Activated CD8-positive, alpha-beta memory T cell treated with anti-CD3 and anti-CD28 coated beads, Interleukin-2, amount 10 ng/mL, durations not matched to agents 7 days and 5 days (primary cell): Measurements from ENCODE around the gene NKX2-1. TPM values are rescaled to one million over a fixed set of nuclear protein-coding genes. Genes with fewer than 3 reads are reported as not detected.

Source experiments
- ATAC-seq: fragments of 150-1000 bp; cut with Tn5 transposase; one replicate; pipeline ENCODE4 v1.10.0; 2021; ENCODE audit warnings: moderate library complexity
- CTCF ChIA-PET: fragments of 350-600 bp; sonication (Branson Sonifier 250); formaldehyde crosslinking; loops from one replicate; lab custom pipeline; 2021; ENCODE audit warnings: antibody characterized with exemption; lab: Charles Lee
- DNase-seq: peaks from one replicate; pipeline ENCODE4 v3.0.0-alpha.2; 2020
- H3K27ac Mint-ChIP-seq: one replicate; pipeline ENCODE4 v1.8.0; 2021; ENCODE audit warnings: mild to moderate bottlenecking, mixed read lengths
- H3K27me3 Mint-ChIP-seq: one replicate; pipeline ENCODE4 v1.8.0; 2021; ENCODE audit warnings: mixed read lengths
- H3K36me3 Mint-ChIP-seq: one replicate; pipeline ENCODE4 v1.8.0; 2021; ENCODE audit warnings: mild to moderate bottlenecking, mixed read lengths
- H3K4me1 Mint-ChIP-seq: one replicate; pipeline ENCODE4 v1.8.0; 2021; ENCODE audit warnings: mixed read lengths
- H3K4me3 Mint-ChIP-seq: one replicate; pipeline ENCODE4 v1.8.0; 2021; ENCODE audit warnings: mild to moderate bottlenecking, moderate library complexity, mixed read lengths
- H3K9me3 Mint-ChIP-seq: one replicate; pipeline ENCODE4 v1.8.0; 2022; ENCODE audit warnings: low read depth, mixed read lengths
- total RNA-seq, 2 experiments: library from RNA; stranded (reverse); gene quantifications; one replicate each; pipeline ENCODE4 v1.2.3, GENCODE V29; 2021

The NKX2-1 gene
- total RNA-seq, 2 experiments from 2014 or later, result not detected

- DNase-seq (no peak), ATAC-seq (no peak)
- H3K4me1 Mint-ChIP-seq, result peaks cover 2% of the 10 kb centered on the region
- no peak overlapping the region for H3K4me3 Mint-ChIP-seq
- CTCF ChIA-PET, result no interaction called here
- H3K27ac Mint-ChIP-seq, result no peak overlapping the region
- peaks cover 7% of the 10 kb centered on the region for H3K36me3 Mint-ChIP-seq
- peaks cover 4% of the 10 kb centered on the region for H3K9me3 Mint-ChIP-seq
- peaks cover 89% of the 10 kb centered on the region for H3K27me3 Mint-ChIP-seq
These were observed 13.9 kb downstream of the NKX2-1 start for GRCh38 chr14:36505892-36506731.

- DNase-seq (no peak), ATAC-seq (no peak)
- peaks cover 4% of the 10 kb centered on the region for H3K9me3 Mint-ChIP-seq
- peaks cover 7% of the 10 kb centered on the region for H3K36me3 Mint-ChIP-seq
- peaks cover 84% of the 10 kb centered on the region for H3K27me3 Mint-ChIP-seq
- H3K4me3 Mint-ChIP-seq, result no peak overlapping the region
- no peak overlapping the region for H3K27ac Mint-ChIP-seq
- CTCF ChIA-PET, result no interaction called here
- peaks cover 2% of the 10 kb centered on the region for H3K4me1 Mint-ChIP-seq
These were observed 14.7 kb downstream of the NKX2-1 start for GRCh38 chr14:36505181-36505815.

GRCh38 chr14:36504771-36505175 lies 15.3 kb downstream of the NKX2-1 start:
- Mint-ChIP-seq H3K4me3 (no peak overlapping the region), H3K9me3 (peaks cover 4% of the 10 kb centered on the region)
- CTCF ChIA-PET, result no interaction called here

GRCh38 chr14:36503771-36504741 lies 16.0 kb downstream of the NKX2-1 start:
- CTCF ChIA-PET, result no interaction called here
- Mint-ChIP-seq H3K27ac (no peak overlapping the region), H3K27me3 (peaks cover 79% of the 10 kb centered on the region), H3K4me3 (no peak overlapping the region), H3K4me1 (peaks cover 2% of the 10 kb centered on the region), H3K9me3 (peaks cover 4% of the 10 kb centered on the region), H3K36me3 (peaks cover 7% of the 10 kb centered on the region)
- ATAC-seq (no peak), DNase-seq (no peak)

More at GRCh38 chr14:36504771-36505175, 15.3 kb downstream of the NKX2-1 start:
- Mint-ChIP-seq H3K27ac (no peak overlapping the region), H3K4me1 (peaks cover 2% of the 10 kb centered on the region), H3K36me3 (peaks cover 7% of the 10 kb centered on the region), H3K27me3 (peaks cover 84% of the 10 kb centered on the region)
- ATAC-seq (no peak), DNase-seq (no peak)

GRCh38 chr14:36502558-36503508 lies 17.2 kb downstream of the NKX2-1 start:
- peaks cover 4% of the 10 kb centered on the region for H3K9me3 Mint-ChIP-seq
- H3K27ac Mint-ChIP-seq, result no peak overlapping the region
- ATAC-seq, result no peak
- DNase-seq, result no peak
- CTCF ChIA-PET, result no interaction called here
- H3K4me3 Mint-ChIP-seq, result no peak overlapping the region
- peaks cover 5% of the 10 kb centered on the region for H3K36me3 Mint-ChIP-seq
- H3K27me3 Mint-ChIP-seq, result peaks cover 72% of the 10 kb centered on the region
- H3K4me1 Mint-ChIP-seq, result peaks cover 2% of the 10 kb centered on the region

GRCh38 chr14:36498938-36499337 lies 21.1 kb downstream of the NKX2-1 start:
- no peak for ATAC-seq
- peaks cover 57% of the 10 kb centered on the region for H3K27me3 Mint-ChIP-seq
- CTCF ChIA-PET, result no interaction called here

GRCh38 chr14:36496346-36496745 lies 23.7 kb downstream of the NKX2-1 start:
- CTCF ChIA-PET, result no interaction called here
- H3K27ac Mint-ChIP-seq, result no peak overlapping the region

More at GRCh38 chr14:36498938-36499337, 21.1 kb downstream of the NKX2-1 start:
- DNase-seq, result no peak
- H3K27ac Mint-ChIP-seq, result no peak overlapping the region
- H3K4me3 Mint-ChIP-seq, result no peak overlapping the region
- peaks cover 3% of the 10 kb centered on the region for H3K36me3 Mint-ChIP-seq
- H3K4me1 Mint-ChIP-seq, result no peaks in the 10 kb centered on the region
- peaks cover 2% of the 10 kb centered on the region for H3K9me3 Mint-ChIP-seq

GRCh38 chr14:36495666-36496065 lies 24.4 kb downstream of the NKX2-1 start:
- Mint-ChIP-seq H3K27ac (no peak overlapping the region), H3K36me3 (no peaks in the 10 kb centered on the region), H3K4me1 (no peaks in the 10 kb centered on the region), H3K27me3 (peaks cover 50% of the 10 kb centered on the region), H3K4me3 (no peak overlapping the region), H3K9me3 (no peaks in the 10 kb centered on the region)
- ATAC-seq (no peak), DNase-seq (no peak)
- CTCF ChIA-PET, result no interaction called here

More at GRCh38 chr14:36496346-36496745, 23.7 kb downstream of the NKX2-1 start:
- H3K27me3 Mint-ChIP-seq, result peaks cover 49% of the 10 kb centered on the region
- no peak overlapping the region for H3K4me3 Mint-ChIP-seq
- DNase-seq (no peak), ATAC-seq (no peak)
- H3K4me1 Mint-ChIP-seq, result no peaks in the 10 kb centered on the region
- H3K9me3 Mint-ChIP-seq, result no peaks in the 10 kb centered on the region
- no peaks in the 10 kb centered on the region for H3K36me3 Mint-ChIP-seq

GRCh38 chr14:36493761-36494160 lies 26.3 kb downstream of the NKX2-1 start:
- H3K4me1 Mint-ChIP-seq, result no peaks in the 10 kb centered on the region
- DNase-seq (no peak), ATAC-seq (no peak)
- H3K9me3 Mint-ChIP-seq, result no peaks in the 10 kb centered on the region
- CTCF ChIA-PET, result no interaction called here
- peaks cover 42% of the 10 kb centered on the region for H3K27me3 Mint-ChIP-seq
- H3K36me3 Mint-ChIP-seq, result no peaks in the 10 kb centered on the region
- no peak overlapping the region for H3K4me3 Mint-ChIP-seq
- no peak overlapping the region for H3K27ac Mint-ChIP-seq

- H3K36me3 Mint-ChIP-seq, result no peaks in the 10 kb centered on the region
- DNase-seq, result no peak
- H3K27me3 Mint-ChIP-seq, result peaks cover 10% of the 10 kb centered on the region
- H3K4me3 Mint-ChIP-seq, result no peak overlapping the region
- H3K9me3 Mint-ChIP-seq, result no peaks in the 10 kb centered on the region
- no peak for ATAC-seq
- H3K4me1 Mint-ChIP-seq, result no peaks in the 10 kb centered on the region
- CTCF ChIA-PET, result no interaction called here
- no peak overlapping the region for H3K27ac Mint-ChIP-seq
These were observed 34.3 kb downstream of the NKX2-1 start for GRCh38 chr14:36485773-36486172.

- Mint-ChIP-seq H3K27me3 (peaks cover 4% of the 10 kb centered on the region), H3K9me3 (no peaks in the 10 kb centered on the region), H3K4me3 (no peak overlapping the region), H3K4me1 (no peaks in the 10 kb centered on the region), H3K36me3 (no peaks in the 10 kb centered on the region), H3K27ac (no peak overlapping the region)
- CTCF ChIA-PET, result no interaction called here
- DNase-seq (no peak), ATAC-seq (no peak)
These were observed 40.7 kb downstream of the NKX2-1 start for GRCh38 chr14:36479344-36479743.

GRCh38 chr14:36478782-36479181 lies 41.2 kb downstream of the NKX2-1 start:
- no peak for DNase-seq
- Mint-ChIP-seq H3K4me1 (no peaks in the 10 kb centered on the region), H3K4me3 (no peak overlapping the region), H3K27me3 (peaks cover 4% of the 10 kb centered on the region), H3K27ac (no peak overlapping the region), H3K36me3 (no peaks in the 10 kb centered on the region), H3K9me3 (no peaks in the 10 kb centered on the region)
- no peak for ATAC-seq
- CTCF ChIA-PET, result no interaction called here
